ENCODE results near the gene PFAS.
"Not testable (repeated sequence)": the region's sequence is repeated elsewhere in the genome, so short reads cannot be mapped to it uniquely, and the experiment has no call there.

Gene PFAS

DNA sequence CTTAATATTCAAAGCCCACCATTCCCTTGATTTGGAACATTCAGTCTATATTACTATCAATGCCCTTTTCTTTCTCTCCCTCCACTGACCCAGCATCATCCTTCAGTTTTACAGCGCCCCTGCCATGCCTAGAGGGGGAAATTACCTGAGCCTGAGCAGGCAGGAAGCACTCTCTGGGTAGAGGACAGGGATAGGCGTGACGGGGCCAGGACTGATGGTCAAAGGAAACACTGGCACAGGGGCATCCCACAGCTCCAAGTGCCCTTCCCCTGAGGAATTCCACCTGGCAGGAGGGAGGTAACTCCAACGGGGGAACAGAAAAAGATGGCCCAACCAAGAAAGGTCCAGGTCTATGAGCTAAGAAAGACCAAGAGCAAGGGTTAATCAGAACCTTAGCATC, 11.2 kb upstream of the PFAS start:
- no peak for TF ChIP-seq POLR2A (IDR thresholded peaks at IDR 0.05; ENCODE audit: low read depth, low read length)
- FAIRE-seq (no peak), DNase-seq (ENCODE audit: insufficient read length, low spot score) (no peak)

DNA sequence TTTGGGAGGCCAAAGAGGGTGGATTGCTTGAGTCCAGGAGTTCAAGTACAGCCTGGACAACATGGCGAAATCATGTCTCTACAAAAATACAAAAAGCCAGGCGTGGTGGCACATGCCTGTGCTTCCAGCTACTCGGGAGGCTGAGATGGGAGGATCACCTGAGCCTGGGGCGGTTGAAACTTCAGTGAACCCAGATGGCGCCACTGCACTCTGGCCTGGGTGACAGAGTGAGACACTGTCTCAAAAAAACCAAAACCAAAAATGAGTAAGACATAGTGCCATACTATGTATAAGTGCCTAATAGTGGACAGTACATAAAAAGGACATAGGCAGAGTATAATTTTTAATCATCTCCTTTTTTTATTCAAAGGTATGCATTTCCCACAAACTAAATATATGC, 5.3 kb upstream of the PFAS start:
- no peak for FAIRE-seq
- no peak for DNase-seq (ENCODE audit: insufficient read length, low spot score)
- no peak for TF ChIP-seq POLR2A (IDR thresholded peaks at IDR 0.05; ENCODE audit: low read depth, low read length)

DNA sequence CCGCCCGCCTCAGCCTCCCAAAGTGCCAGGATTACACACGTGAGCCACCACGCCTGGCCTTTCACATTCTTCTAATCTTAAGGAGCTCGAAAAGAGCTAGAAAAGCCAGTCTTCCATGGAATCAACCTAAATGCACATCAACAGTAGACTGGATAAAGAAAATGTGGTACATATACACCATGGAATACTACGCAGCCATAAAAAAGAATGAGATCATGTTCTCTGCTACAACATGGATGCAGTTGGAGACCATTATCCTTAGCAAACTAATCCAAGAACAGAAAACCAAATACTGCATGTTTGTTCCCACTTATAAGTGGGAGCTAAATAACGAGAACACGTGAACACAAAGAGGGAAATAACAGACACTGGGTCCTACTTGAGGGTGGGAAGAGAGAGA, 4.3 kb upstream of the PFAS start:
- no peak for DNase-seq (ENCODE audit: insufficient read length, low spot score)
- FAIRE-seq, result no peak

DNA sequence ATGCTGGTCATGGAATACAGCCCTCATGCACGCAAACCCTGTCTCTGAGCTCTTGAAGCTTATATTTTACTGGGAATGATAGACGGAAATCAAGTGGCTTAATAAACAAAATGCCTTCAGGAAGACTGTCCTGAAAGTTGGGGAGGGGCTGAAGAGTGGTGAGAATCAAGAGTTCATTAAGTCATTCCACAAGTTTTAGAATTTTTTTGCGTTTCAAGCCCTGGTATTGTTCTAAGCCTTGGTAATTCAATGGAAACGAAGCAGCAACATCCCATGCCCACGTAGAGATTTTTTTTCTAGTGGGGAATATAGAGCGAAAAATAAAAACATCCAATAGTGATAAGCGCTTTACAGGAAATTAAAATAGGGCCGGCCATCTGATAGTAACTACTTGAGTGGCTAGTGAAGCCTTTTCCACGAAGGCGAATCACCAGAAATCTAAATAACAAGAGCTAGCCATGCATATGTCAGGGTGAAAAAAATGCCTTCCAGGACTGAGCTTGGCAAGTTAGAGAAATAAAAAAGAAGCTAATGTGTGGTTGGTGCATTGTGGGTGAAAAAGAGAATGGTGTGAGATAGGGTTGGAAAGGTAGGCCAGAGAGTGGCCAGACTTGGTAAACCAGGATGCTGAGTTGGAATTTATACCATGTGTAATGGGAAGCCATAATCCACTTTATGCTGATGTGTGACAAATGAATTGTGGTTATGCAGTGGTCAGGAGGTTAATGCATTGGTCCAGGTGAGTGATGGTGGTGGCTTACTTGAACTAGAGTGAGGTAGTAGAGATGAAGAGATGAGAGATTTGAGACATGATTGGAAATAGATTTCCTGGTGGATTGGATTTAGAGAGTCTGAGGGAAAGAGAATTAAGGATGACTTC, 772 bp downstream of the PFAS start:
- FAIRE-seq, result no peak
- DNase-seq (ENCODE audit: insufficient read length, low spot score), result no peak
- no peak for TF ChIP-seq POLR2A (IDR thresholded peaks at IDR 0.05; ENCODE audit: low read depth, low read length)

More for the DNA sequence above, 4.3 kb upstream of the PFAS start:
- no peak for TF ChIP-seq POLR2A (IDR thresholded peaks at IDR 0.05; ENCODE audit: low read depth, low read length)

DNA sequence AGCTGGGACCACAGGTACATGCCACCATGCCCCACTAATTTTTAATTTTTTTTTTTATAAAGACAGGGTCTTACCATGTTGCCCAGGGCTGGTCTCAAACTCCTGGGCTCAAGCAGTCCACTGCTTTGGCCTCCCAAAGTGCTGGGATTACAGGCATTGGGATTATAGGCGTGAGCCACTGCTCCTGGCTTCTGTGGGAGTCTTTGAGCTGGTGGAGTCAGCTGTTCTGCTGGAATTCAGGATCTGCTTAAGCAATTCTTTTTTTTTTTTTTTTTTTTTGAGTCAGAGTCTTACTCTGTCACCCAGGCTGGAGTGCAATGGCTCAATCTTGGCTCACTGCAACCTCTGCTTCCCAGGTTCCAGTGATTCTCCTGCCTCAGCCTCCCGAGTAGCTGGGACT, 2.3 kb downstream of the PFAS start:
- FAIRE-seq; DNase-seq (ENCODE audit: insufficient read length, low spot score): not testable (repeated sequence)

DNA sequence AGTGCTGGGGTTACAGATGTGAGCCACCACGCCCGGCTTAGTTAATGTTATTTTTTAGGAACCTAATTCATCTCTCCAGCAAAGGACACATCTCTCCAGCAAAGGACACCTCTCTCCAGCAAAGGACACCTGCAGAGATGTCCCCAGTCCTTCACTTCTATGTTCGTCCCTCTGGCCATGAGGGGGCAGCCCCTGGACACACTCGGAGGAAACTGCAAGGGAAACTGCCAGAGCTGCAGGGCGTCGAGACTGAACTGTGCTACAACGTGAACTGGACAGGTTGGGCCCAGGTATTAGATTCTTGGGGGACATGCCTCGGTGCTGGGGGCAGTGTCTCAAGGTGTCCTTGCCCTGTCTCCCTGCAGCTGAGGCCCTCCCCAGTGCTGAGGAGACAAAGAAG, 4.7 kb downstream of the PFAS start:
- FAIRE-seq, result no peak
- DNase-seq (ENCODE audit: insufficient read length, low spot score), result no peak
- no peak for TF ChIP-seq POLR2A (IDR thresholded peaks at IDR 0.05; ENCODE audit: low read depth, low read length)

DNA sequence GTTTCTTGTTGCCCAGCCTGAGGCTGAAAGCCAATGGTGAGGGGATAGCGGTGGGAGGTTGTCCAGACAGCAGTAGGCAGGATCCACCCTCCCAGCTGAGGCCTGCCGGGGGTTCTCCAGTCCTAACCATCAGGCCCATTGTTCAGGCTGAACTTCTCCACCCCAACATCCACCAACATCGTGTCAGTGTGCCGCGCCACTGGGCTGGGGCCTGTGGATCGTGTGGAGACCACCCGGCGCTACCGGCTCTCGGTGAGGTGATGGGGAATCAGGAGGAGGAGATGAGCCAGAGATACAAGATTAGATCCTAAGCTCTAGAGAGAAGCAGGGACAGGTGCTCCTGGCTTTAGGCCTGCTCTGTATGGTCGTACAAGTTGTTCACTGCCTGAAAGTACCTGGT, 5.8 kb downstream of the PFAS start:
- DNase-seq (ENCODE audit: insufficient read length, low spot score) (no peak), FAIRE-seq (no peak)
- no peak for TF ChIP-seq POLR2A (IDR thresholded peaks at IDR 0.05; ENCODE audit: low read depth, low read length)

DNA sequence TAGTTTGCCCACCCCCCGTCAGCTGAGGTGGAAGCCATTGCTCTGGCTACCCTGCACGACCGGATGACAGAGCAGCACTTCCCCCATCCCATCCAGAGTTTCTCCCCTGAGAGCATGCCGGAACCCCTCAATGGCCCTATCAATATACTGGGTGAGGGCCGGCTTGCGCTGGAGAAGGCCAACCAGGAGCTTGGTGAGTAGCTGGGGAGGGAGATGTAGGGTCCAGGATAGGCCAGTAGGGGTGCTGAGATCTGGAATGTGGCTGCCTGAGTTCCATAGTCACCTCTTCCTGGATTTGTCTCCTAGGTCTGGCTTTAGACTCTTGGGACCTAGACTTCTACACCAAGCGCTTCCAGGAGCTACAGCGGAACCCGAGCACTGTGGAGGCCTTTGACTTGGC, 6.4 kb downstream of the PFAS start:
- no peak for TF ChIP-seq POLR2A (IDR thresholded peaks at IDR 0.05; ENCODE audit: low read depth, low read length)
- FAIRE-seq, result no peak
- no peak for DNase-seq (ENCODE audit: insufficient read length, low spot score)

DNA sequence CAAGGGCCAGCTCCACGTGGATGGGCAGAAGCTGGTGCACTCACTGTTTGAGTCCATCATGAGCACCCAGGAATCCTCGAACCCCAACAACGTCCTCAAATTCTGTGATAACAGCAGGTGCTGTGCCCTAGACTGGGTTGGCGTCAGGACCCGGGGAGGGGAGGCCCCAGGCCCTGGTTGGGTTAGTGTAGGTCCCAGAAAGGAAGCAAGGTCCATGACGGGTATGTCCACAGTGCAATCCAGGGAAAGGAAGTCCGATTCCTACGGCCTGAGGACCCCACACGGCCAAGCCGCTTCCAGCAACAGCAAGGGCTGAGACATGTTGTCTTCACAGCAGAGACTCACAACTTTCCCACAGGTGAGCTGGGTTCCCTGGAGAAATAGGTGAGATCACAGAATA, 7.2 kb downstream of the PFAS start:
- TF ChIP-seq POLR2A (IDR thresholded peaks at IDR 0.05; ENCODE audit: low read depth, low read length), result no peak
- DNase-seq (ENCODE audit: insufficient read length, low spot score) (no peak), FAIRE-seq (no peak)

DNA sequence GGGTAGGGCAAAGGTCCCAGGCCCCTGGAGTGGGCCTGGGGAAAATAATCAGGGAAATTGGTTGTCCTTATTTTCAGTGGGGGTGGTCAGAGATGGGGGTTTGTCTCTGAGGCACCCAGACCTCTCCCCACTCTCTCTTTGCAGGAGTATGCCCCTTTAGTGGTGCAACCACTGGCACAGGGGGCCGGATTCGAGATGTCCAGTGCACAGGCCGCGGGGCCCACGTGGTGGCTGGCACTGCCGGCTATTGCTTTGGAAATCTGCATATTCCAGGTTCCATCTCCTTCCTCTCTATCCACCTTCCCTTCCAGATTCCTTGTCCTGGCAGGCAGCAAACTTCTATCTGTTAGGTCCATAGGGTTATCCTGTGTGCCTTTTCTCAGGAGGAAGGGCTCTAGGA, 7.6 kb downstream of the PFAS start:
- no peak for TF ChIP-seq POLR2A (IDR thresholded peaks at IDR 0.05; ENCODE audit: low read depth, low read length)
- FAIRE-seq (no peak), DNase-seq (ENCODE audit: insufficient read length, low spot score) (no peak)

DNA sequence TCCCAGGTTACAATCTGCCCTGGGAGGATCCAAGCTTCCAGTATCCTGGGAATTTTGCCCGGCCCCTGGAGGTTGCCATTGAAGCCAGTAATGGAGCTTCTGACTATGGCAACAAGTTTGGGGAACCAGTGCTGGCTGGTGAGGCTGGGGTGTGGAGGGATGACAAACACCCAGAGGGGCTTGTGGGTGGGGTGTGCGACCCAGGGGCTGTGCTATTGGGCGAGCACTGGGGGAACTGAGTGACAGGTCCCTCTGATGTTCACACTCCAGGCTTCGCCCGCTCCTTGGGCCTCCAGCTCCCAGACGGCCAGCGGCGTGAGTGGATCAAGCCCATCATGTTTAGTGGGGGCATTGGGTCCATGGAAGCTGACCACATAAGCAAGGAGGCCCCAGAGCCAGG, 8.7 kb downstream of the PFAS start:
- no peak for FAIRE-seq
- DNase-seq (ENCODE audit: insufficient read length, low spot score), result no peak
- TF ChIP-seq POLR2A (IDR thresholded peaks at IDR 0.05; ENCODE audit: low read depth, low read length), result no peak

DNA sequence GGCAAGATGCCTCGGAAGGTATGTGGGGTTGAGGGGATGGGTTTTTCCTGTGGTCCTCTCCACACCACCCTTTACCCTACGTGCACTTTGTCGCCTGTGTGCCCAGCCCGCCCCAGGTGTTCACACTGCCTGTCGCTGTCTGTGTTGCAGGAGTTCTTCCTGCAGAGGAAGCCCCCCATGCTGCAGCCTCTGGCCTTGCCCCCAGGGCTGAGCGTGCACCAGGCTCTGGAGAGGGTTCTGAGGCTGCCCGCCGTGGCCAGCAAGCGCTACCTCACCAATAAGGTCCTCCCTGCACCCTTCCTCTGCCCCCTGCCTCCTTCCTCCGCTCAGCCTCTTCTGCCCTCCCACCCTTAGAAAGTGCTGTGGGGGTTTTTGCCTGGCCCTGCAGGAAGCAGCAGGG, 15.2 kb downstream of the PFAS start:
- no peak for FAIRE-seq
- TF ChIP-seq POLR2A (IDR thresholded peaks at IDR 0.05; ENCODE audit: low read depth, low read length), result no peak

DNA sequence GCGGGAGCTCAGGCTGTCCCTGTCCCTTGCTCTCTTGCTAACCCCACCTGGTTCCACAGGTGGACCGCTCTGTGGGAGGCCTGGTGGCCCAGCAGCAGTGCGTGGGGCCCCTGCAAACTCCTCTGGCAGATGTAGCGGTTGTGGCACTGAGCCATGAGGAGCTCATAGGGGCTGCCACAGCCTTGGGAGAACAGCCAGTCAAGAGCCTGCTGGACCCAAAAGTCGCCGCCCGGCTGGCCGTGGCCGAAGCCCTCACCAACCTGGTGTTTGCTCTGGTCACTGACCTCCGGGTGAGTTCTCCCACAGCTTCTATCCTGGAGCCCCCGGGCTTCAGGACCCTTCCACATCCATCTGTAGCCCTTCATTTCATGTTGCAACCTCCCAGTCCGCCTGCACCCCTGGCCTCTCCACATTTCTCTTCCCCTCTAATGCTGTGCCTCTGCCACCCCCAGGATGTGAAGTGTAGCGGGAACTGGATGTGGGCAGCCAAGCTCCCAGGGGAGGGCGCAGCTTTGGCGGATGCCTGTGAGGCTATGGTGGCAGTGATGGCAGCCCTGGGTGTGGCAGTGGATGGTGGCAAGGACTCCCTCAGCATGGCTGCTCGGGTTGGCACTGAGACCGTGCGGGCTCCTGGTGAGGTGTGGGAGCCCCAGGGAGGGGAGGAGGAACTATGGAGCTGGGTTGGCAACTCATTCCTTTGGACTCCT, 15.9 kb downstream of the PFAS start:
- DNase-seq (ENCODE audit: insufficient read length, low spot score) (no peak), FAIRE-seq (no peak)
- TF ChIP-seq POLR2A (IDR thresholded peaks at IDR 0.05; ENCODE audit: low read depth, low read length), result no peak

More for the DNA sequence above, 15.2 kb downstream of the PFAS start:
- DNase-seq (ENCODE audit: insufficient read length, low spot score), result no peak

DNA sequence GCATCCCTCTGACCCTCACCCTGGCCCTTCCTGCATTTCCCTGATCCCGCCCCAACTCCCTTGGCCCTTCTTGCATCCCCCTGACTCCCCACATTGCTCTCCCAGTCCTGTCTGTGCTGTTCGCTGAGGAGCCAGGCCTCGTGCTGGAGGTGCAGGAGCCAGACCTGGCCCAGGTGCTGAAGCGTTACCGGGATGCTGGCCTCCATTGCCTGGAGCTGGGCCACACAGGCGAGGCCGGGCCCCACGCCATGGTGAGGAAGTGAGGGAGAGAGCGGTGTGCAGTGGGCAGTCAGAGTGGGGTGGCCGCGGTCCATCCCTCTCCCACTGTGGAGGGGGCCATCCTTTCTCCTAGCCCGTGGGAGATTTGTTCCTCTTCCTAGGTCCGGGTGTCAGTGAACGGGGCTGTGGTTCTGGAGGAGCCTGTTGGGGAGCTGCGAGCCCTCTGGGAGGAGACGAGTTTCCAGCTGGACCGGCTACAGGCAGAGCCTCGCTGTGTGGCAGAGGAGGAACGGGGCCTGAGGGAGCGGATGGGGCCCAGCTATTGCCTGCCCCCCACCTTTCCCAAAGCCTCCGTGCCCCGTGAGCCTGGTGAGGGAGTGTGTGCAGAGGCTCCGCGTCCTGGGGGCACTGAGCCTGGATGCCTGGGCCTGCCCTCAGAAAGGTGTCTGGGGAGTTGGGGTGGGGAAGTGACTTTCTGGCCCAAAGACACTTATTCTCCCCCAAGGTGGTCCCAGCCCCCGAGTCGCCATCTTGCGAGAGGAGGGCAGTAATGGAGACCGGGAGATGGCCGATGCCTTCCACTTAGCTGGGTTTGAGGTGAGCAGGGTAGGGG, 17.8 kb downstream of the PFAS start:
- DNase-seq (ENCODE audit: insufficient read length, low spot score) (no peak), FAIRE-seq (no peak)
- no peak for TF ChIP-seq POLR2A (IDR thresholded peaks at IDR 0.05; ENCODE audit: low read depth, low read length)

Measured in H54 (cell line).